Cardiac fibroblast (primary cell): ENCODE measurements around the gene ROR2.

Experiments used
- DNase-seq, 2 donors: peaks; one replicate each; pipeline versions ENCODE4 v3.0.0 to v3.0.0-alpha.2; 2010; ENCODE audit warnings: low read depth in 2 of 2
- H3K4me3 ChIP-seq, 2 donors: replicated peaks in 1 of 2; 1 replicate in 1 of 2; 2 replicates in 1 of 2; pipeline ENCODE4 v1.5.1; 2011; ENCODE audit warnings: low read depth in 2 of 2, low read length in 2 of 2, mild to moderate bottlenecking in 2 of 2, moderate library complexity in 1 of 2
- CTCF ChIP-seq: IDR thresholded peaks from one replicate; pipeline ENCODE4 v1.5.1; 2011; ENCODE audit warnings: low read depth, mild to moderate bottlenecking, low read length, inconsistent platforms

ROR2 gene

GRCh38 chr9:91949392-91949945 lies 559 bp downstream of the ROR2 start:
- H3K4me3 ChIP-seq = peak overlapping the region; percentile 10 to 87
- peak in 1 of 2 donors; percentile 29 for DNase-seq
- TF ChIP-seq CTCF = no peak

- H3K4me3 ChIP-seq = peak overlapping the region; percentile 10 to 87
- no peak for TF ChIP-seq CTCF
- DNase-seq = peak in 1 of 2 donors; percentile 72
Measured at GRCh38 chr9:91948597-91949391, 1.2 kb downstream of the ROR2 start.

- TF ChIP-seq CTCF = no peak
- peak overlapping the region in 1 of 2 donors; percentile 87 for H3K4me3 ChIP-seq
- peak in 1 of 2 donors; percentile 70 for DNase-seq
Measured at GRCh38 chr9:91948101-91948596, 1.9 kb downstream of the ROR2 start.

GRCh38 chr9:91946653-91947488 lies 3.2 kb downstream of the ROR2 start:
- H3K4me3 ChIP-seq = no peak overlapping the region
- no peak for TF ChIP-seq CTCF
- DNase-seq = peak in 1 of 2 donors; percentile 19

- no peak for TF ChIP-seq CTCF
- H3K4me3 ChIP-seq = no peak overlapping the region
- no peak for DNase-seq
Measured at GRCh38 chr9:91946196-91946595, 3.8 kb downstream of the ROR2 start.

GRCh38 chr9:91945277-91946085 lies 4.5 kb downstream of the ROR2 start:
- H3K4me3 ChIP-seq = no peak overlapping the region
- TF ChIP-seq CTCF = no peak
- DNase-seq = peak in 1 of 2 donors; percentile 87
